Sigmoid colon (tissue), 7 donors: ENCODE results near the gene PLEKHD1. TPM values are rescaled to one million over a fixed set of nuclear protein-coding genes. Genes with fewer than 3 reads are reported as not detected.

Source experiments
- DNase-seq: peaks from one replicate; pipeline ENCODE4 v3.0.0-alpha.2; 2019
- H3K27ac ChIP-seq, 4 donors: fragments of 200-600 bp; sonication (generic); one replicate each; pipeline ENCODE4 v1.5.1; 2016 to 2019; ENCODE audit warnings: mild to moderate bottlenecking in 1 of 4
- H3K27me3 ChIP-seq, 3 donors: fragments of 200-600 bp; sonication (generic); one replicate each; pipeline ENCODE4 v1.5.1; 2019; ENCODE audit warnings: mild to moderate bottlenecking in 1 of 3
- H3K36me3 ChIP-seq, 4 donors: fragments of 200-600 bp; sonication (generic); one replicate each; pipeline ENCODE4 v1.5.1; 2016 to 2019
- H3K4me1 ChIP-seq, 4 donors: fragments of 200-600 bp; sonication (generic); one replicate each; pipeline ENCODE4 v1.5.1; 2017 to 2019
- H3K4me3 ChIP-seq, 4 donors: fragments of 200-600 bp; sonication (generic); one replicate each; pipeline ENCODE4 v1.5.1; 2017 to 2019; ENCODE audit warnings: mild to moderate bottlenecking in 2 of 4, moderate library complexity in 1 of 4
- H3K9me3 ChIP-seq, 4 donors: fragments of 200-600 bp in 3 of 4; sonication (generic) in 3 of 4; one replicate each; pipeline versions ENCODE4 v1.5.1 to v1.6.1; 2013 to 2019
- CTCF ChIP-seq, 4 experiments: fragments of 450-650 bp in 3 of 4; fragments of 200-600 bp in 1 of 4; IDR thresholded peaks; one replicate each; pipeline ENCODE4 v1.5.1; 2016 to 2019; ENCODE audit warnings: antibody characterized with exemption in 4 of 4, mild to moderate bottlenecking in 3 of 4, moderate library complexity in 2 of 4
- EP300 ChIP-seq, 4 donors: sonication (generic); formaldehyde crosslinking; IDR thresholded peaks; one replicate each; pipeline ENCODE4 v1.6.1; 2017; ENCODE audit warnings: antibody characterized with exemption in 4 of 4
- POLR2A ChIP-seq, 2 donors: fragments of 450-650 bp; IDR thresholded peaks; one replicate each; pipeline ENCODE4 v1.6.1; 2016; ENCODE audit warnings: antibody characterized with exemption in 2 of 2, mild to moderate bottlenecking in 2 of 2, moderate library complexity in 2 of 2
- POLR2AphosphoS5 ChIP-seq, 4 donors: sonication (generic); formaldehyde crosslinking; IDR thresholded peaks; one replicate each; pipeline ENCODE4 v1.6.1; 2017; ENCODE audit warnings: antibody characterized with exemption in 4 of 4
- WGBS, 2 donors: extraction: QIAGEN DNeasy Blood & Tissue Kit; methylation state at CpG; one replicate each; pipeline ENCODE4 v1.1.7; 2013; 5-methylcytosine and 5-hydroxymethylcytosine counted together
- intact Hi-C: fragments of 100-400 bp; cut with DNase I; formaldehyde crosslinking; loops from one replicate; pipeline ENCODE4 v1.15.1; 2023
- polyA plus RNA-seq, 3 donors: library from polyadenylated mRNA; stranded (reverse); fragments of 200-250 nt; gene quantifications; one replicate each; pipeline ENCODE4 v1.2.3, GENCODE V29; 2013
- total RNA-seq, 4 donors: library from RNA; depleted of rRNA; stranded (reverse); fragments of >200 nt; gene quantifications; one replicate each; pipeline ENCODE4 v1.1.0, GENCODE V29; 2016
- donor health status: healthy with polysubstance abuse.
- donor health status: Bipolar disorder and iron deficiency.
- donor health status: healthy.

The PLEKHD1 gene
- total and polyA plus RNA-seq, 7 donors: under 0.01 to 0.55 (median 0.06) TPM; not detected in 2

- H3K4me3 ChIP-seq: no peak overlapping the region
Measured at GRCh38 chr14:69449216-69449615, 35.3 kb upstream of the PLEKHD1 start.

GRCh38 chr14:69451941-69452340, 32.6 kb upstream of the PLEKHD1 start:
- Histone ChIP-seq H3K36me3 (peaks cover 0 to 32% (median 10%) of the 10 kb centered on the region in 4 donors), H3K27me3 (no peaks in the 10 kb centered on the region), H3K9me3 (no peaks in the 10 kb centered on the region), H3K4me1 (no peaks in the 10 kb centered on the region), H3K4me3 (no peak overlapping the region), H3K27ac (no peak overlapping the region)
- intact Hi-C loops: no loop called here
- DNase-seq: no peak
- TF ChIP-seq CTCF (IDR thresholded peaks at IDR 0.05) (no peak), POLR2AphosphoS5 (IDR thresholded peaks at IDR 0.05) (no peak), POLR2A (IDR thresholded peaks at IDR 0.05) (no peak), EP300 (IDR thresholded peaks at IDR 0.05) (no peak)
- 86 to 96% methylated on average over 2 of the region's 2 CpGs for WGBS, 2 donors

More at GRCh38 chr14:69449216-69449615, 35.3 kb upstream of the PLEKHD1 start:
- DNase-seq: no peak
- Histone ChIP-seq H3K36me3 (peaks cover 0 to 5% (median 0%) of the 10 kb centered on the region in 4 donors), H3K27me3 (no peaks in the 10 kb centered on the region), H3K27ac (no peak overlapping the region), H3K9me3 (no peaks in the 10 kb centered on the region), H3K4me1 (no peaks in the 10 kb centered on the region)
- 98% methylated on average over 8 of the region's 8 CpGs for WGBS, 2 donors
- intact Hi-C loops: no loop called here
- no peak for TF ChIP-seq EP300 (IDR thresholded peaks at IDR 0.05)
- TF ChIP-seq POLR2AphosphoS5 (IDR thresholded peaks at IDR 0.05): no peak
- TF ChIP-seq POLR2A (IDR thresholded peaks at IDR 0.05): no peak

- DNase-seq: no peak
- Histone ChIP-seq H3K4me3 (no peak overlapping the region), H3K36me3 (peaks cover 4 to 66% (median 15%) of the 10 kb centered on the region in 4 donors), H3K4me1 (no peaks in the 10 kb centered on the region), H3K9me3 (no peaks in the 10 kb centered on the region), H3K27ac (no peak overlapping the region), H3K27me3 (no peaks in the 10 kb centered on the region)
- intact Hi-C loops: loop anchor here (2.0 kb wide), 1 partner anchor 60 kb away; the partner anchor contains the start of genes ERH and SLC39A9
- TF ChIP-seq EP300 (IDR thresholded peaks at IDR 0.05) (no peak), CTCF (IDR thresholded peaks at IDR 0.05) (no peak)
- 90 to 92% methylated on average over 11 of the region's 11 CpGs for WGBS, 2 donors
Measured at GRCh38 chr14:69458350-69458749, 26.2 kb upstream of the PLEKHD1 start.

DNA sequence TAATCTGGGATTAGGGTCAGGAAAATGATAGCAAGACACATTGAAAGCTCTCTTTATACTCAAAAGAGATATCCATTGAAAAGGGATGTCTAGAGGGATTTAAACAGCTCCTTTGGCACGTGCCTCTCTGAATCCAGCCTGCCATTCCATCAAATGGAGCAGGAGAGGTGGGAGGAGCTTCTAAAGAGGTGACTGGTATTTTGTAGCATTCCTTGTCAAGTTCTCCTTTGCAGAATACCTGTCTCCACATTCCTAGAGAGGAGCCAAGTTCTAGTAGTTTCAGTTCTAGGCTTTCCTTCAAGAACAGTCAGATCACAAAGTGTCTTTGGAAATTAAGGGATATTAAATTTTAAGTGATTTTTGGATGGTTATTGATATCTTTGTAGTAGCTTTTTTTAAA, 25.4 kb upstream of the PLEKHD1 start:
- no peaks in the 10 kb centered on the region for H3K27me3 ChIP-seq
- no peak overlapping the region for H3K4me3 ChIP-seq
- no peak for TF ChIP-seq CTCF (IDR thresholded peaks at IDR 0.05)
- TF ChIP-seq POLR2A (IDR thresholded peaks at IDR 0.05): no peak
- no peak for TF ChIP-seq EP300 (IDR thresholded peaks at IDR 0.05)
- 62 to 83% methylated on average over 1 of the region's 1 CpG for WGBS, 2 donors
- peaks cover 4 to 62% (median 15%) of the 10 kb centered on the region in 4 donors for H3K36me3 ChIP-seq
- no peak overlapping the region for H3K27ac ChIP-seq
- H3K9me3 ChIP-seq: no peaks in the 10 kb centered on the region
- no peaks in the 10 kb centered on the region for H3K4me1 ChIP-seq
- no peak for DNase-seq
- intact Hi-C loops: loop anchor here (2.0 kb wide), 1 partner anchor 60 kb away; the partner anchor contains the start of genes ERH and SLC39A9

DNA sequence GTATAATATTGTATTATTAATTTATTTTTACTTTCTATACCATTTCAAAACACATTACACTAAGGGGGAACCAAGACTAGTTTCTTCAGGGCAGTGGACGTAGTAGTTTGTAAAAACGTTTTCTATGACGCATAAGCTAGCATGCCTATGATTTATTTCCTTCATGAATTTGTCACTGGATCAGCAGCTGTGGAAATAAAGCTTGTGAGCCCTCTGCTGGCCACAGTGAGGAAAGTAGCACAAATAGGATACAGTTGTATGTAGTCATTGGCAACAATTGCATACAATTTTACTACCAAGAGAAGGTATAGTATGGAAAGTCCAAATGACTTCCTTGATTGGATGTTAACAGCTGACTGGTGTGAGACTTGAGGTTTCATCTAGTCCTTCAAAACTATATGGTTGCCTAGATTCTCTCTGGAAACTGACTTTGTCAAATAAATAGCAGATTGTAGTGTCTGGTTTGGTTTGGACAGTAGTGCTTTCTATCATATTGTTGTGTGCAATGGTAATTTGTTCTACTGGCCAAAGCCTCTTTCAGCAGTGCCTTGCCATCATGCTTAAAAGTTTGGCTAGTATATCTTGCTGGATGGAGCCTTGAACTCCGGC, 24.3 kb upstream of the PLEKHD1 start:
- no peaks in the 10 kb centered on the region for H3K9me3 ChIP-seq
- H3K36me3 ChIP-seq: peaks cover 4 to 52% (median 15%) of the 10 kb centered on the region in 4 donors
- H3K27ac ChIP-seq: peak overlapping the region in 2 of 4 donors; percentile 28 to 38
- no peak overlapping the region for H3K4me3 ChIP-seq
- no peaks in the 10 kb centered on the region for H3K27me3 ChIP-seq
- intact Hi-C loops: loop anchor here (1.0 kb wide), 1 partner anchor 218 kb away; no protein-coding TSS in a partner anchor
- H3K4me1 ChIP-seq: no peaks in the 10 kb centered on the region
- TF ChIP-seq POLR2AphosphoS5 (IDR thresholded peaks at IDR 0.05): peak in 3 of 4 donors; percentile 40 to 60 (median 57)
- no peak for TF ChIP-seq EP300 (IDR thresholded peaks at IDR 0.05)
- TF ChIP-seq CTCF (IDR thresholded peaks at IDR 0.05): peak; percentile 51 to 70 (median 66)
- TF ChIP-seq POLR2A (IDR thresholded peaks at IDR 0.05): no peak
- DNase-seq: peak; percentile 77
- WGBS, 2 donors: 25 to 29% methylated on average over 4 of the region's 4 CpGs
